Activated gamma-delta T cell (primary cell): ENCODE results near the gene FASTK.

ENCODE experiments used
- DNase-seq: peaks from one replicate; lab custom pipeline; 2025; lab: John Stamatoyannopoulos, UW
- total RNA-seq, 2 donors: gene quantifications; one replicate each; lab custom pipeline; 2026; lab: John Stamatoyannopoulos, UW

FASTK gene
- 109 reads per million in 2 donors for total RNA-seq

GRCh38 chr7:151080522-151081169 lies at the start of gene FASTK:
FASTK (minus strand) TSS chr7:151080809; CDS start chr7:151080766, 43 bp downstream.
- DNase-seq: peak; percentile 78

GRCh38 chr7:151129960-151130591 lies 49.5 kb upstream of the FASTK start:
- no peak for DNase-seq

- no peak for DNase-seq
These were observed 48.7 kb upstream of the FASTK start for GRCh38 chr7:151129117-151129959.

GRCh38 chr7:151128716-151129115 lies 48.1 kb upstream of the FASTK start:
- no peak for DNase-seq

- no peak for DNase-seq
These were observed 47.5 kb upstream of the FASTK start for GRCh38 chr7:151128144-151128543.

GRCh38 chr7:151126491-151127137 lies 46.0 kb upstream of the FASTK start:
- DNase-seq: no peak

GRCh38 chr7:151125846-151126481 lies 45.4 kb upstream of the FASTK start:
- no peak for DNase-seq

GRCh38 chr7:151125470-151125845 lies 44.8 kb upstream of the FASTK start:
- DNase-seq: no peak

- DNase-seq: no peak
These were observed 44.3 kb upstream of the FASTK start for GRCh38 chr7:151124899-151125399.

- no peak for DNase-seq
These were observed 43.9 kb upstream of the FASTK start for GRCh38 chr7:151124481-151124880.

- no peak for DNase-seq
These were observed 43.3 kb upstream of the FASTK start for GRCh38 chr7:151123822-151124464.

GRCh38 chr7:151123158-151123821 lies 42.7 kb upstream of the FASTK start:
- no peak for DNase-seq

GRCh38 chr7:151122796-151123157 lies 42.2 kb upstream of the FASTK start:
- DNase-seq: no peak

- DNase-seq: no peak
These were observed 41.7 kb upstream of the FASTK start for GRCh38 chr7:151122276-151122675.

- DNase-seq: no peak
These were observed 41.0 kb upstream of the FASTK start for GRCh38 chr7:151121380-151122170.

- no peak for DNase-seq
These were observed 40.3 kb upstream of the FASTK start for GRCh38 chr7:151120896-151121295.

GRCh38 chr7:151119902-151120301 lies 39.3 kb upstream of the FASTK start:
- no peak for DNase-seq

- DNase-seq: no peak
These were observed 38.4 kb upstream of the FASTK start for GRCh38 chr7:151119055-151119415.

GRCh38 chr7:151118108-151119054 lies 37.8 kb upstream of the FASTK start:
- no peak for DNase-seq
